ENCODE results near the gene STAT1. TPM values are rescaled to one million over a fixed set of nuclear protein-coding genes. Genes with fewer than 3 reads are reported as not detected.

Gene STAT1
- total and polyA plus RNA-seq, 12 donors, result 8.9 to 438 (median 48.6) TPM

DNA sequence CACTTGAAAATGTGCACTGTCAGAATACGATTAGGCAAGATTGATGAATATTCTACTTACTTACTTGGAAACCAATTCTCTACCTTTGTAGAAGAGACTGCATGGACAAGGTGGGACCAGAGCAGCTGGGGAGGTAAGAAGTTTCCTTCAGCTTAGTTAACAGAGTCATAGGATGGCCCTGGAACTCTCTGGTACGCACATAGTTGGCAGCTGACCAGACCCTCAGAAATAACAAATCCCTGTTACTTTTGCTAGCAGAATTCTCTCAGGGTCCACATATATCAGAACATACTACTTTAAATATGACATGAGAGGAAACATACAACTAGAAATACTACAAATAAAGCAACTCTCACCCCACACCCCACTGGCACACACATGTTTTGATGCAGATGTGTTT lies 24.8 kb upstream of the STAT1 start:
- TF ChIP-seq, protein P1, sequence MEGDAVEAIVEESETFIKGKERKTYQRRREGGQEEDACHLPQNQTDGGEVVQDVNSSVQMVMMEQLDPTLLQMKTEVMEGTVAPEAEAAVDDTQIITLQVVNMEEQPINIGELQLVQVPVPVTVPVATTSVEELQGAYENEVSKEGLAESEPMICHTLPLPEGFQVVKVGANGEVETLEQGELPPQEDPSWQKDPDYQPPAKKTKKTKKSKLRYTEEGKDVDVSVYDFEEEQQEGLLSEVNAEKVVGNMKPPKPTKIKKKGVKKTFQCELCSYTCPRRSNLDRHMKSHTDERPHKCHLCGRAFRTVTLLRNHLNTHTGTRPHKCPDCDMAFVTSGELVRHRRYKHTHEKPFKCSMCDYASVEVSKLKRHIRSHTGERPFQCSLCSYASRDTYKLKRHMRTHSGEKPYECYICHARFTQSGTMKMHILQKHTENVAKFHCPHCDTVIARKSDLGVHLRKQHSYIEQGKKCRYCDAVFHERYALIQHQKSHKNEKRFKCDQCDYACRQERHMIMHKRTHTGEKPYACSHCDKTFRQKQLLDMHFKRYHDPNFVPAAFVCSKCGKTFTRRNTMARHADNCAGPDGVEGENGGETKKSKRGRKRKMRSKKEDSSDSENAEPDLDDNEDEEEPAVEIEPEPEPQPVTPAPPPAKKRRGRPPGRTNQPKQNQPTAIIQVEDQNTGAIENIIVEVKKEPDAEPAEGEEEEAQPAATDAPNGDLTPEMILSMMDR (IDR thresholded peaks at IDR 0.05), result no peak
- 93 to 96% methylated on average over 2 of the region's 2 CpGs for WGBS, 2 donors
- ATAC-seq, result no peak

DNA sequence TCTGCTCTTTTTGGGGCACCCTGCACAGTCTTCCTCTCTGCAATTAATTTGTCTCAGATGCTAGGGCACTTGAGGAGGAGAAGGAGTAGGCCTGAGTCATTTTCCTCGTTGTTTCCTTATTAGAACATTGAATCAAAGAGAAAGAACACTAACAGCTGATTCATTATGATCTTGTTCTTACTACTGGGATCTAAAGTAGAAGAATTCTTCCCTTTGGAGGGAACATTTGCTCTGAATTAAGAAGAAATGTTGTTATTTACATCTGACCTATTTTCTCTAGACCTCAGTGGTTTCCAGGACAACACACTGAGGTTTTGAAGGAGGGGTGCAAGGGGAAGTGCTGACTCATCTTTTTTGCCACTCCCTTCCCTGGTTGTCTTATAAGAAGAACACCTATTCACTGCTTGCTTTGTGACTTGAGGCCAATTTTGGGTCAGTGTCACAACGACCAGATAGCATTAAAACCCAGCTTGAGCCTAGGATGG lies 24.3 kb upstream of the STAT1 start:
- Histone ChIP-seq H3K27ac (peak overlapping the region in 1 of 10 donors; percentile 48), H3K36me3 (peaks cover 0 to 18% (median 0%) of the 10 kb centered on the region in 9 donors), H3K27me3 (no peaks in the 10 kb centered on the region), H3K4me3 (no peak overlapping the region), H3K4me1 (peaks cover 0 to 20% (median 0%) of the 10 kb centered on the region in 9 donors), H3K9me3 (no peaks in the 10 kb centered on the region)
- intact Hi-C loops (cut with DNase I), result loop anchor here in 3 of 10 donors (10.0 kb wide), 2 partner anchors 183 to 253 kb away; no protein-coding TSS in a partner anchor
- 68 to 71% methylated on average over 2 of the region's 2 CpGs for WGBS, 2 donors
- DNase-seq (no peak), ATAC-seq (no peak)
- TF ChIP-seq, protein P1 (IDR thresholded peaks at IDR 0.05), result no peak

More for the DNA sequence above, 24.8 kb upstream of the STAT1 start:
- Histone ChIP-seq H3K27ac (peak overlapping the region in 1 of 10 donors; percentile 48), H3K4me1 (peaks cover 0 to 17% (median 0%) of the 10 kb centered on the region in 9 donors), H3K27me3 (no peaks in the 10 kb centered on the region), H3K36me3 (peaks cover 0 to 18% (median 0%) of the 10 kb centered on the region in 9 donors), H3K4me3 (no peak overlapping the region), H3K9me3 (no peaks in the 10 kb centered on the region)
- intact Hi-C loops (cut with DNase I), result loop anchor here in 3 of 10 donors (10.0 kb wide), 2 partner anchors 184 to 254 kb away; no protein-coding TSS in a partner anchor
- DNase-seq, result no peak

DNA sequence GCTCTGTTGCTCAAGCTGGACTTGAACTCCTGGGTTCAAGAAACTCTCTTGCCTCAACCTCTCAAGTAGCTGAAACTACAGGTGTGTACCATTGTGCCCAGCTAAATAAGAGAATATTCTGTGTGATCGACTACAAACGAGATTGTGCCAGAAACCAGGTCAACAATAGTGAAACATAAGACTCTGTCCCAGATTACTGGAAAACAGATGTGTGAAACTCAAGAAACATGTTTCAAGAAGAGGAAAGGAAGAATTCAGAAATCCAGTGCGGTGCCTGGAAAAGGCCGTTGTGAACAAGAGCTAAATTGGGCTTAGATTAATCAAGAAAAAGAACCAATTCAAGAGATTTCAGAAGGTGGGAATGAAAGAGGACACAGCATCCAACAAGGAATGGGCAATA lies 23.4 kb upstream of the STAT1 start:
- no peak for ATAC-seq
- H3K27ac ChIP-seq, result no peak overlapping the region
- WGBS, 2 donors, result 91 to 93% methylated on average over 4 of the region's 4 CpGs
- H3K27me3 ChIP-seq, result no peaks in the 10 kb centered on the region
- H3K36me3 ChIP-seq, result peaks cover 0 to 23% (median 0%) of the 10 kb centered on the region in 9 donors
- intact Hi-C loops (cut with DNase I), result loop anchor here in 3 of 10 donors (10.0 kb wide), 2 partner anchors 183 to 253 kb away; no protein-coding TSS in a partner anchor
- no peak for DNase-seq
- TF ChIP-seq, protein P1 (IDR thresholded peaks at IDR 0.05), result no peak
- no peak overlapping the region for H3K4me3 ChIP-seq
- H3K4me1 ChIP-seq, result peaks cover 0 to 28% (median 0%) of the 10 kb centered on the region in 9 donors
- H3K9me3 ChIP-seq, result no peaks in the 10 kb centered on the region

DNA sequence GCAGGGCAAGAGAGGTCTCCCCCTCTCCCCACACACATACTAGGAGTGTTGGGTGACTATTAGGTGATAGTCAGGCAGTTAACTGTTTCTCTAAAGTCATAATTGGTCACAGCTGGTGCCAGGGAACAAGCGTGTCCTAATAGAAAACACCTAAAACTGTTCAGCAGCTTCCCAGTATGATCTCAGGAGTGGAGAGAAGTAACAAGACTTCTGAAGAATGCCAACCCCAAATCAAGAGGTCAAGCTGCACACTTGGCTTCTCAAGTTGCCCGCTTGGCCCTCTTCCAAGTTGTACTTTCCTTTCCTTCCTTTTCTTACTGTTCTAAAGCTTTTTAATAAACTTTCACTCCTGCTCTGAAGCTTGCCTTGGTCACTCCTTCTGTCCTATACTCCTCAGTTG lies 22.4 kb upstream of the STAT1 start:
- no peak overlapping the region for H3K4me3 ChIP-seq
- WGBS, 2 donors, result 92 to 98% methylated on average over 2 of the region's 2 CpGs
- ATAC-seq (no peak), DNase-seq (no peak)
- H3K9me3 ChIP-seq, result no peaks in the 10 kb centered on the region
- H3K27me3 ChIP-seq, result no peaks in the 10 kb centered on the region
- intact Hi-C loops (cut with DNase I), result loop anchor here in 3 of 10 donors (10.0 kb wide), 2 partner anchors 182 to 252 kb away; no protein-coding TSS in a partner anchor
- no peak overlapping the region for H3K27ac ChIP-seq
- TF ChIP-seq, protein P1 (IDR thresholded peaks at IDR 0.05), result no peak
- H3K36me3 ChIP-seq, result peaks cover 0 to 24% (median 0%) of the 10 kb centered on the region in 9 donors
- peaks cover 0 to 33% (median 0%) of the 10 kb centered on the region in 9 donors for H3K4me1 ChIP-seq
